ENCODE results near the gene MAMSTR. TPM values are rescaled to one million over a fixed set of nuclear protein-coding genes. Genes with fewer than 3 reads are reported as not detected.

MAMSTR gene
- total and polyA plus RNA-seq, 8 donors, result 0.46 to 3.6 (median 1.5) TPM; not detected in 3

- TF ChIP-seq POLR2AphosphoS5 (IDR thresholded peaks at IDR 0.05) (no peak), POLR2A (IDR thresholded peaks at IDR 0.05) (no peak), CTCF (IDR thresholded peaks at IDR 0.05) (no peak), EP300 (IDR thresholded peaks at IDR 0.05) (no peak)
- no peak for DNase-seq
- intact Hi-C loops (cut with DNase I; ENCODE audit: low total_unique reads), result no loop called here
- H3K4me1 ChIP-seq, result peaks cover 10 to 15% (median 14%) of the 10 kb centered on the region in 4 donors
- H3K27ac ChIP-seq, result no peak within 1 kb of the TSS
- H3K36me3 ChIP-seq, result no peaks in the 10 kb centered on the region
- no peaks in the 10 kb centered on the region for H3K9me3 ChIP-seq
- H3K27me3 ChIP-seq, result no peaks in the 10 kb centered on the region
- H3K4me3 ChIP-seq, result no peak within 1 kb of the TSS
- WGBS, 5 donors, result 78 to 91% (median 85%) methylated on average over 11 to 25 of the region's 25 CpGs
Measured at GRCh38 chr19:48672994-48673393, 46.5 kb downstream of the MAMSTR start, which contains the start of gene NTN5. Gene NTN5 (minus strand): TSS chr19:48673017. CDS start chr19:48670986, 2,031 bp downstream.

- H3K4me1 ChIP-seq, result peaks cover 10 to 15% (median 13%) of the 10 kb centered on the region in 4 donors
- WGBS, 5 donors, result 71 to 80% (median 78%) methylated on average over 10 of the region's 10 CpGs
- no peaks in the 10 kb centered on the region for H3K36me3 ChIP-seq
- H3K4me3 ChIP-seq, result no peak overlapping the region
- no peak for DNase-seq
- no peaks in the 10 kb centered on the region for H3K27me3 ChIP-seq
- no peak overlapping the region for H3K27ac ChIP-seq
- intact Hi-C loops (cut with DNase I; ENCODE audit: low total_unique reads), result no loop called here
- no peaks in the 10 kb centered on the region for H3K9me3 ChIP-seq
- TF ChIP-seq EP300 (IDR thresholded peaks at IDR 0.05), result no peak
- TF ChIP-seq CTCF (IDR thresholded peaks at IDR 0.05), result no peak
- no peak for TF ChIP-seq POLR2AphosphoS5 (IDR thresholded peaks at IDR 0.05)
- TF ChIP-seq POLR2A (IDR thresholded peaks at IDR 0.05), result no peak
Measured at GRCh38 chr19:48671446-48671995, 48.0 kb downstream of the MAMSTR start.

GRCh38 chr19:48670699-48671445 lies 48.7 kb downstream of the MAMSTR start:
- Histone ChIP-seq H3K4me3 (no peak overlapping the region), H3K27me3 (no peaks in the 10 kb centered on the region), H3K27ac (no peak overlapping the region), H3K4me1 (peaks cover 10 to 11% (median 10%) of the 10 kb centered on the region in 4 donors), H3K36me3 (no peaks in the 10 kb centered on the region), H3K9me3 (no peaks in the 10 kb centered on the region)
- TF ChIP-seq POLR2A (IDR thresholded peaks at IDR 0.05), result no peak
- TF ChIP-seq POLR2AphosphoS5 (IDR thresholded peaks at IDR 0.05), result no peak
- no peak for TF ChIP-seq CTCF (IDR thresholded peaks at IDR 0.05)
- TF ChIP-seq EP300 (IDR thresholded peaks at IDR 0.05), result no peak
- WGBS, 5 donors, result 78 to 88% (median 84%) methylated on average over 13 to 21 of the region's 21 CpGs
- intact Hi-C loops (cut with DNase I; ENCODE audit: low total_unique reads), result no loop called here
- DNase-seq, result no peak

GRCh38 chr19:48669903-48670668 lies 49.4 kb downstream of the MAMSTR start:
- peaks cover 2 to 3% (median 3%) of the 10 kb centered on the region in 4 donors for H3K4me1 ChIP-seq
- intact Hi-C loops (cut with DNase I; ENCODE audit: low total_unique reads), result no loop called here
- H3K27ac ChIP-seq, result no peak overlapping the region
- WGBS, 5 donors, result 93 to 97% (median 95%) methylated on average over 22 to 26 of the region's 26 CpGs
- DNase-seq, result no peak
- H3K36me3 ChIP-seq, result no peaks in the 10 kb centered on the region
- no peaks in the 10 kb centered on the region for H3K27me3 ChIP-seq
- no peaks in the 10 kb centered on the region for H3K9me3 ChIP-seq
- H3K4me3 ChIP-seq, result no peak overlapping the region
- TF ChIP-seq EP300 (IDR thresholded peaks at IDR 0.05), result no peak
- TF ChIP-seq POLR2AphosphoS5 (IDR thresholded peaks at IDR 0.05), result no peak
- no peak for TF ChIP-seq CTCF (IDR thresholded peaks at IDR 0.05)
- TF ChIP-seq POLR2A (IDR thresholded peaks at IDR 0.05), result no peak

All from stomach (tissue), 9 donors.